HG03175 (cell line): ENCODE measurements around the gene CDCA7L.
"Not testable (repeated sequence)": the region's sequence is repeated elsewhere in the genome, so short reads cannot be mapped to it uniquely, and the experiment has no call there.

Source experiments
- ATAC-seq: cut with Tn5 transposase; IDR thresholded peaks from one replicate; pipeline ENCODE4 v1.9.1; 2021; ENCODE audit warnings: mild to moderate bottlenecking, moderate library complexity; ENCODE audit not compliant: unreplicated experiment

The CDCA7L gene

DNA sequence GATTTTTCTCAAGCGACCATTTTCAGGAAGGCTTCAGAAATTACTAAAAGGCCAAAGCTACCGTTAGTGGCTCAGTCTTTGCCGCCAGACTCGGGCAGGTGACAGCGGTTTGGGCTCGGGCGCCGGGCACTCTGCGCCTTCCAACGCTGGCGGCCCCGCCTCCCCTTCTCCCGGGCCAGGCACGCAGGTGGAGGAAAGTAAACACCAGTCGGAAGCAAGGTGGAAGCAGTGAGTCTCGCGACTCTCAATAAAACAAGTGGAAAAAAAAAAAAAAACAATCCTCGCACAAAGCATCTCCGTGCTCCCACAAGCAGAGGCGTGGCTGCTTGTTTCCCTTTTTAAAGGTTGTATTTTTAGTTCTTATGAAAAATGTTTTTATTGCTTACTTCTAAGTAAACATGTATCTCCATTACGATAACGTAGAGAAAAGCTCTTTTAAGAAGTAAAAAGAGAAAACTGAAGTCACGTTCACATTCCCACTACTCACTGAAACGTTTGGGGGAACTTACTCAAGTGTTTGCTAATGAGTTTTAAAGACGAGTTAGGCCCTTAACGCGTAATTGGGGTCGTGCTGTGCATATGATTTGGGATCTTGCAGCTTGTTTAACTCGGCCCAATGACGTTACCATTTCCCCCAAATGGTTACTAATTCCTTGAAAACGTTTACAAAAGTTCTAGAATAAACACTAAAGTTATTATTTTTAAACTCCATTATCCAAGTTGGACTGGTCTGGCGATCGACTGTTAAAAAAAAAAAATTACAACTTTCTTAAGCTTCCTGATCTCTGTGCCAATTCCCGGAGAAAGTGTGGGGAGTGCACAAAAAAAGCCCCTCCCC is 864 bp downstream of the CDCA7L start:
- ATAC-seq: no peak

- ATAC-seq: no peak
These were observed 2.3 kb downstream of the CDCA7L start for GRCh38 chr7:21943436-21943835.

DNA sequence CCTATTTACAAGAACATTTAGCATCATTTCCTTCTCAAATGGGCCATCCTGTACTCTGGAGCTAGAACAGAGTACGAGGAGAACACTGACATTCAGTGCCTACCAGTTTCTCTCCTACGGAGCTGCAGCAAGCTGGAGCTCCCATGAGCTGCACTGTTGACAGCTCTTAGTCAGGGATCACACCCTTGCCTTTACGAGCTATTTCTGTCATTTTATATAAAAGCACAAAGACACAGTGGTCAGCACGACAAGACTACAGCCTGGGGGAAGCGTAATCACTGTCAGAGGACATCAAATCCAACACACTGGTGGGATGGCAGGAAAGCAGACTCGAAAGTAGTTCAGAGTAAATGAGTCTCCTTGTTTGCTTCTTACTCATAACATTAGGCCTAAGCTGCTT is 2.7 kb downstream of the CDCA7L start:
- ATAC-seq: no peak

DNA sequence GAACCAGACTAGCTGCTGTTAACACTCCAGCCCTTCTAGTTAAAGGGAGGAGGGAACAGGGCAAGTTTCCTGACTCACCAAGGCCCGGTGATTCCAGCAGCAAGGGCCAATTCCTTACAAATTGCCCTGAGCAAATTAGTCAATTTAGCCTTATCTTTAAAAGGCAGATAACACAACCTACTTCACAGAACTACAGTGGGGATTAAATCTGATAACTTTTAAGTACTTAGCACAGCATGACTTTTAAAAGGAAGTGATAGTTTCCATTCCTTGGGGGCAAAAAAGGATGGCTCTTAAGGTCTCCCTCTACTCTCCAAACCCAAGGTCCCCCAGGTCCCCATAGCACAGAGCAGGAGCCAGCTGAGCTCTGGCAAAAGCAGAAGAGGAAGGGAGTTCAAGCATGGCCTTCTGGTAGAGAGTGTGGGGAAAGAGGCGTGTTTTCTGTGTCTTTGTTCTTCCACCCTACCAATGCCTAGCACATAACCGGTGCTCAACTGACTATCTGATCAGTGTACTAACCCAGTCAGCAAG is 4.0 kb downstream of the CDCA7L start:
- no peak for ATAC-seq

- no peak for ATAC-seq
These were observed 5.8 kb downstream of the CDCA7L start for GRCh38 chr7:21939858-21940372.

DNA sequence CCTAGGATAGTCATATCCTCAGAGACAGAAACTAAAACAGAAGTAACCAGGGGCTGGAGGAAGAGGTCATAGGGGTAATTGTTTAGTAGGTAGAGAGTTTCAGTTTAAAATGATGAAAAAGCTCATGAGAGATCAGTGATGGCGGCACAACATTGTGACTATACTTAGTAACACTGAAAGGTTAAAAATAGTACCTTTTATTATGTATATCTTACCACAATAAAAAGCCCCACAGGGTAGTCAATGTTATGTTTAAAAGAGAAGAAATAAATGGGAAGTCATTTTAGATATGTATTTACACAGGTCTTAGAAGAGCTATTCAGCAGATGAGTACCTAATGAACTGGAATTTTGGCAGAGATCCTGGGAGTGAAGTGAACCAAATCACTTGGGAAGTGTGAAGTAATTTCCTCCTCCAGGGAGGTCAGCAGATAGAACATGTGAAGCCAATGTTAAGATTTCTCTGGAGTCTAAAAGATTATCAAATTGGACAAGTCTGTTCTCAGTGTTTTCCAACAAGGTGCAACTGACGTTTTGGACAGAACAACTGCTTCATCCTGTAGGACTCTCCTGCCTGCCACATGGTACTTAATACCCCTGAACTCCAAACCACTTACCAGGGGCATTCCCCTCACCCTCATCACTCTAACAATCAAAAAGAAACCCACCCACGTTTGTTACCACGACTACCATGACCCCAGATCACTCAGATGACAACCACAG is 6.4 kb downstream of the CDCA7L start:
- ATAC-seq: peak; percentile 75

DNA sequence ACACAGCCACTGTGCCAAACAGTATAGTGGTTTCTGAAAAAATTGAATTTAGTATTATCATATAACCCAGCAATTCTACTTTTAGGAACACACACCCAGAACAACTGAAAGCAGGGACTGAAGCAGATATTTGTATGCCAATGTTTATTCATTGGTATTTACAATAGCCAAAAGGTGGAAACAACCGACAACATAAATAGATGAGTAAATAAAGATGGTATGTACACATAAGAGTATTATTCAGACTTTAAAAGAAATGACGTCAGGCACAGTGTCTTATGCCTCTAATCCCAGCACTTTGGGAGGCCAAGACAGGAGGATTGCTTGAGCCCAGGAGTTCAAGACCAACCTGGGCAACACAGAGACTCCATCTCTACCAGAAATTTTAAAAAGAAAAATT is 7.2 kb downstream of the CDCA7L start:
- no peak for ATAC-seq

- no peak for ATAC-seq
These were observed 10.9 kb downstream of the CDCA7L start for GRCh38 chr7:21934808-21935207.

GRCh38 chr7:21933293-21933692 is 12.4 kb downstream of the CDCA7L start:
- not testable (repeated sequence) for ATAC-seq

DNA sequence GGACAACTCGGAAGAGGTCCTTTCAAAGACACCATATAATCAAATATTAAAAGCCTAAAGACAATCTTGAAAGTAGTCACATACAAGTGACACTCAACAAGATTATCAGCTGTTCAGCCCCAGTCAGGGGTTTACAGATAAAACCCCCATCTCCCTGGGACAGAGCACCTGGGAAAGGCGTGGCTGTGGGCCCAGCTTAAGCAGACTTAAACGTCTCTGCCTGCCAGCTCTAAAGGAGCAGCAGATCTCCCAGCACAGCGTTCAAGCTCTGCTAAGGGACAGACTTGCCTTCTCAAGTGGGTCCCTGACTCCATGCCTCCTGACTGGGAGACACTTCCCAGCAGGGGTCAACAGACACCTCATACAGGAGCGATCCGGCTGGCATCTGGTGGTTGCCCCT is 18.0 kb downstream of the CDCA7L start:
- no peak for ATAC-seq

DNA sequence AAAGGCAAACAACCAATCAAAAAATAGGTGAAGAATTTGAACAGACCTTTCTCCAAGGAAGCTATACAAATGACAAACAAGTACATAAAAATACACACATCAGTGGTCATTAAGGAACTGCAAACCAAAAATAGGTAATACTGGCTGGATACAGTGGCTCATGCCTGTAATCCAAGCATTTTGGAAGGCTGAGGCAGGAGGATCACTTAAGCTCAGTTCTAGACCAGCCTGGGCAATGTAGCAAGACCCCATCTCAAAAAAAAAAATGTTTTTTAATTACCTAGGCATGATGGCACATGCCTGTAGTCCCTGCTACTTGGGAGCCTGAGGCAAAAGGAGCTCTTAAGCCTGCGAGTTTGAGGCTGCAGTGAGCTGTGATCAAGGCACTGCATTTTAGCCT is 19.3 kb downstream of the CDCA7L start:
- no peak for ATAC-seq

DNA sequence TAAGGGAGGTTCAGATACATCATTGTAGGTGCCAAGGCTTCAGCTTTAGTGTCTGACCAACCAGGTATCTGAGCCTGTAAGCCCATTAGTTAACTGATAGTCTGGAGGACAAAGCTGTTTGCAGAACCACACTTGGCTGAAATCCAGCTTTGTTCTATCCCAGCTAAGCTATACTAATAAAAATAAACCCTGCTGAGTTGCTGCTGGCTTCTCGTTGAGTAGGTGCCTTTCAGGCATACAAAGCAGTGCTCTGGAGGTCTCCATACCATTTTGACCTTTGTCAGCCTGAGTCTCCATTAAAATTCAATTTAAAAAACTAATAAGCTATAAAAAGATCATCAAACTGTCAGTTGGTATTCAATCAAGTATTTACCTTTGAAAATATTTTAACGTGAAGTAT is 22.0 kb downstream of the CDCA7L start:
- no peak for ATAC-seq

DNA sequence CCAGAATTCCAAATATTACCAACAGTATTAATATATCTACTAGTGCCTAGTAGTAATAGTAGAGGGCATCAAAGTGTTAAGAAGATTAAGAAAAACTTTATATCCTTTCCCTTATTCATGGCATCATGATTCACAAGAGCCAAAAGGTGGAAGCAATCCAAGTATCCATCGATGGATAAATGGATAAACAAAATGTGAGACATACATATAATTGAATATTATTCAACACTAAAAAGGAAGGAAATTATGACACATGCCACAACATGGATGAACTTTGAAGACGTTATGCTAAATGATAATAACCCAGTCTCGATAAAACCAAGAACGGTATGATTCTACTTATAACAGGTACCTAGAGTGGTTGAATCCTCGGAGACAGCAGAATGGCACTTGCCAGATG is 23.1 kb downstream of the CDCA7L start:
- no peak for ATAC-seq

GRCh38 chr7:21920936-21921335 is 24.8 kb downstream of the CDCA7L start:
- no peak for ATAC-seq

DNA sequence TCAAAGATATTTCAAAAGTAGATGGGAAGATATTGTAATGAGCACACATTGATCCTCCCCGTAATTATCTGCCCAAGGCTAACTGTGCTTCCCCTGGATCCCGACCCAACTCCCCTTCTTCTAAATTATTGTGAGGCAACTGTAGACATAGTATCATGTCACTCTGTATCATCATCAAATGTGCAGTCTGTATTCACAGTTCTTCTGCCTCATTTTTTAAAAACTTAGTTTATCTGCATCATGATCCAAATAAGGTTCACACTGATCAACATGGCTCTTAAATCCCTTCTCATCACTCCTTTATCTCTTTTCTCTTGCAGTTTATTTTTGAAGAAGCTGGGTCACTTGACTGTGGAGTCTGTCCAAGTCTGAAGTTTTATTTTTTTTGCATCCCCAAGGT is 27.5 kb downstream of the CDCA7L start:
- no peak for ATAC-seq

DNA sequence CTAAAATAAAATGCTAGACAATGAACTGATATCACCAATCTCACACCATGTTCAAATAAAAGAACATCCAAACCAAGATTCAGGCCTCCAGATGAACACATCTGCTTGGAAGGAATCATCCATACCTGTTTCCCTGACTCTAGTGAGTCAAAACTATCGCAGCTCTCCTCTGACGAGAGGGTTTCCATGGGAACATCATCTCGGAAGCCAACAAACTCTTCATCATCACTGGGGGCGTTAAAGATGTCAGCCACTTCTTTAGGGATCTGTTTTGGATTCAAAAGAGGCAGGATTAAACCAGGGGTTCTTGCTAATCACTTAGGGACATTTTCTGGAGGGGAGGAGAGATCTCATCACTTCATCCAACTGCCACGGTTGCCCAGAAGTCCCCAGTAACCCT is 29.1 kb downstream of the CDCA7L start:
- no peak for ATAC-seq

DNA sequence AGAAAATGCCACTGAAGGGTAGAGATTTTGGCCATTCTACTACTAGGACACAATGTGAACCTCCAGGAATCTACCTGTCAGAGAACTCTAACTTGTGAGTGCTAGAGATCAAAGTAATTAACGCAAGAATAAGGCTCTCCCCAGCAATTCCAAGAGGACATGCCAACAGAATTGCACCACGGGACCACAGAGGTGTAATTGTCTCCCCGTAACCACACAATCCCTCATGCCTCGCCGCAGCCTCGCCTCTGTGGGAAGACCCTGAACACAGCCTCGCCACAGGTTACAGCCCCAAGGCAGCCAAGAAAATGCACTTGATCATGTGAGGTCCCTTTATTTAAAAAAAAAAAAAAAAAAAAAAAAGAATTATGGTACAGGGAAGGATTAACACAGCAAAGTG is 29.5 kb downstream of the CDCA7L start:
- no peak for ATAC-seq

DNA sequence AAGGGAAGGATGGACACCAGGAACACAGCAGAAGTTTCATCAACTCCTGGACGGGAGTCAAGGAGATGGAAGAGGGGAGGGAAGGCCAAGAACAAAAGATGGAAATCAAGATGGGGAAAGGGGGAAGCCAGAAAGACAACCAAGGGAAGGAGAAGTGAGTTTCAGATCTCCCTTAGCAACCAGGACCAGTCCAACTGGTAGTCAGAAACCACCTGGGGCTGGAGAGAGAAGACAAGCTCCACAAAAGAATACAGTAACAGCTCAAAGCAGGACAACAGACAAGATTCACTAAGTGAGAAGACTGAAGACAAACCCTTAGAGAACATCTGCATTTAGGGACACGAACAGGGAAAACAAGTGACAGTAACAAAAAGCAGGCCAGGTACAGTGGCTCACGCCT is 30.6 kb downstream of the CDCA7L start:
- no peak for ATAC-seq

DNA sequence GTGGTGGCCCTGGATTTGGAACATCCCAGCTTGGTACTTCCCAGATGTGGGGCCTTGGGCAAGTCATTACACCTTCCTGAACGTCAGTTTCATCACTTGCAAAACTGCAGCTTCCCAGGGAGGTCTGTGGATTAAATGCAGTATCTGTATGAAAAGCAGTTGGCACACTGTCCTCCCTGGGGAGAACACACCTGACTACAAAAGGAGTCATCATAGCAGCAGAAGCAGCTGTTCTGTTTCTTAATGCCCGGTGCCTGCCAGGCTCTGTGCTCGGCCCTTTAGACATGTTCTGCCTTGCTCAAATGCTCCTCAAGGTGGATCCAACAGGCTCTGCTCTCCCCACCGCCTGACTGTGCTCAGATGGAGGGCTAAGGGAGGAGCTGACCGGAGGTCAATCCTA is 31.0 kb downstream of the CDCA7L start:
- no peak for ATAC-seq

DNA sequence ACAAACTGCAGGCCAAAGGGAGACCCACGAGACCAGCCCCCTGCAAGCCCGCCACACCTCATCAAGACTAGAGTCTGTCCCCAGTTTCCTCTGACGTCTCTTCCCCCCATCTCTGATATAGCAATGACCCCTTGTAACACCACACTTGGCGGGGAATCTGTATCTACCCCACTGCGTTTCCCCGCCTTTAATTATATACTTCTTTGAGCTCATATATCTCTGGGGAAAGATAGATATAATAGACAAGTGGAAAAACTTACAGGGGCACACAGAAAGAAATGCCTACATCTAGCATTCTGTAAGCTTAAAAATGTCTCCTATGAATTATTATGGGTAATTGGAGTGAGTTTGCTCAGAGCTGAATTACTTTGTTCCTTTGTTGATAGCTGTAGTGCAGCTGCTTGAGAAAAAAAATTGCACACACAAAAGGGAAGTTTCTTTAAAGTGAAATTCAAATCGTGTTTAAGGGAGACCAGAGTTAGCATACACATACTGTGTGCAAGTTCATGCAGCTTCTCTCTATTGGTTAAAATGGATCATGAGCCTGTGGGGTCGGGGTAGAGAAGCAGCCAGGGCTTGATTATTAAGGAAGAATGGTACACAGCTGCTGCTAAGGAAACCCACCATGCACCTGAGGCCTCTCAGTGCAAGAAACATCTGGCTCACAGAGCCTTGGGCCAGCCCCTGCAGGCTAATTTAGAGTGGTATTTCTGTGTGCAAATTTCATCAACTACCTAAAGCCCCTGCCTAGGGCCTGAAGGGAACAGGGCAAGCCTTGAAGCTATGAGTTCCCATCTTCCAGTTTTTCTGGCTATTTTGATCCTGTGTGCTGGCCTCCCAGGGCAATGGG is 32.5 kb downstream of the CDCA7L start:
- ATAC-seq: no peak

DNA sequence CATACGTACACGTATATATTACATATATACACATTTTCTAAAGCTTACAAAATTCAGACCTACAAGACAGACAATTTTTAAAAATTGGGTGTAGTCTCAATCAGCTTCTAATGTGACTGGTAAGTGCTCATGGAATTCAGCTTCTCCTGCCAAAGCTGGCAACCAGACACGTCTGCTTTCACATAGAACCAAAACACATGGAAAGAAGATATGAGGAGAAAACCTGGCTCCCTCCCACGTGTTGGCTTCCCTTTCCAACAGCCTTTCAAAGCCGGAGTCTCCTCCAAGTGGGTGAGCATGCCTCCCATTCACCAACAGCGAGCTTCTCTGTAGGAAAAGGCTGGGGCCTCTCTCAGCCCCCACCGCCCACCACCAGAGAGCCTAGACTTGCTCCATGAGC is 33.4 kb downstream of the CDCA7L start:
- ATAC-seq: no peak
